HG03039 (cell line): ENCODE measurements around the gene AGBL3.
"Not testable (repeated sequence)": the region's sequence is repeated elsewhere in the genome, so short reads cannot be mapped to it uniquely, and the experiment has no call there.

ENCODE experiments used
- ATAC-seq: cut with Tn5 transposase; IDR thresholded peaks from one replicate; pipeline ENCODE4 v1.9.1; 2021; ENCODE audit warnings: mild to moderate bottlenecking, moderate library complexity; ENCODE audit not compliant: unreplicated experiment

The AGBL3 gene

GRCh38 chr7:134962270-134962780, 24.0 kb upstream of the AGBL3 start:
- no peak for ATAC-seq

DNA sequence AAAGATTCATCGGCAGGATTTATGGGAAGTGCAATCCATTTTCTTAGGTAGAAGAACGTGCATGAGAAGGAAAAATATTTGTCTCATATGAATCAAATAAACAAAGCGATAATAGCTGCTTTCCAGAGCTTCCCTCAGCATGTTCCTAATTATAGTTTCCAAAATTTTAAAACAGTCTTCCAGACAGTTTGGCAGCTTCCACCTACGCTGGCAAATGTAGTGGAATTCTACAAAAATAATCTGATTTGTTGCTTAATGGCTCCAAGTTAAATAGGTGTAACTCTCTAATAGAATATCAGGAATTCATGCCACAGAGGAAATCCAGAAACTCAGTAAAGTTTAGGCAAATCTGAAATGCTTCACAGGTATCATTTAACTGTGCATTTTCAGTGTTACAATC, 23.3 kb upstream of the AGBL3 start:
- no peak for ATAC-seq

- ATAC-seq = no peak
Observed at GRCh38 chr7:134966691-134967090, 19.6 kb upstream of the AGBL3 start.

- no peak for ATAC-seq
Observed at GRCh38 chr7:134968110-134968509, 18.2 kb upstream of the AGBL3 start.

GRCh38 chr7:134981645-134982044, 4.7 kb upstream of the AGBL3 start:
- not testable (repeated sequence) for ATAC-seq

DNA sequence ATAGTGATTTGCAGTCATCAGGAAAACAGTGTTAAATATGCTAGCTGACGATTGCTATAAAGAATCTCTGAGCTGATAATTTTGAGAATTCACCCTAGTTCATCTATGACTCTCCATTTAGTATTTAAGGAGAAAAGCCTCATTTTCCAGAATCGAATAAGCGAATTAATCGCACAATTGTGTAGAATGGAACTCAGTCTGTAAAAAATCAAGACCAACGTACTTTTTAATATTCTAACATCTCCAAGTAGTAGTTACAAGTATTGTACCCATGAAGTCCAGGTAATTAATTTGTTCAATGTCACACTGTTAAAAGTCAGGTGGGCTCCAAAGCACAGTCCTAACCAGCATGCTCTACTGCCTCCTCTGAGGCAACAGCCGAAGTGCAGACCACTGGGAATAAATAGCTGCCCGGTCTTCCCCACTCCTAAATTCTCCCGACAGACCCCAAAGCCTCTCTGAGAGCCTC, 380 bp upstream of the AGBL3 start:
- peak; percentile 34 for ATAC-seq

DNA sequence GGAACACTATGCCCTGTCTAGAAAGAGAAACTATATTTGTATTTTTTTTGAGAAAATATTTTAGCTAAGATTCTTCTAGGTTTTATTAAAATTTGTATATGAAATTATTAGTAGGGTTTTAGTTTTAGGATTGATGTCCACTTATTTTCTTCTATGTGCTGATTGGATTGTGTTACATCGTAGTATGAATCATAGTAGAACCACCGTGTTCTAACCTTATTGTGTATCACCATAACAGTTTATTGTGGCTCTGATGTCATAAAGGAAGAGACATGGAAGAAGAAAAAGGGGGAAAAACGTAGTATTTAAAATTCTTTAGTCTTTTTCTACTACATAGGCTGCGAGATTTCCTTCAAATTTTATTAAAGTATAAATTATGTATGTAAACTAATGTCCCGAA, 1.9 kb downstream of the AGBL3 start:
- no peak for ATAC-seq

DNA sequence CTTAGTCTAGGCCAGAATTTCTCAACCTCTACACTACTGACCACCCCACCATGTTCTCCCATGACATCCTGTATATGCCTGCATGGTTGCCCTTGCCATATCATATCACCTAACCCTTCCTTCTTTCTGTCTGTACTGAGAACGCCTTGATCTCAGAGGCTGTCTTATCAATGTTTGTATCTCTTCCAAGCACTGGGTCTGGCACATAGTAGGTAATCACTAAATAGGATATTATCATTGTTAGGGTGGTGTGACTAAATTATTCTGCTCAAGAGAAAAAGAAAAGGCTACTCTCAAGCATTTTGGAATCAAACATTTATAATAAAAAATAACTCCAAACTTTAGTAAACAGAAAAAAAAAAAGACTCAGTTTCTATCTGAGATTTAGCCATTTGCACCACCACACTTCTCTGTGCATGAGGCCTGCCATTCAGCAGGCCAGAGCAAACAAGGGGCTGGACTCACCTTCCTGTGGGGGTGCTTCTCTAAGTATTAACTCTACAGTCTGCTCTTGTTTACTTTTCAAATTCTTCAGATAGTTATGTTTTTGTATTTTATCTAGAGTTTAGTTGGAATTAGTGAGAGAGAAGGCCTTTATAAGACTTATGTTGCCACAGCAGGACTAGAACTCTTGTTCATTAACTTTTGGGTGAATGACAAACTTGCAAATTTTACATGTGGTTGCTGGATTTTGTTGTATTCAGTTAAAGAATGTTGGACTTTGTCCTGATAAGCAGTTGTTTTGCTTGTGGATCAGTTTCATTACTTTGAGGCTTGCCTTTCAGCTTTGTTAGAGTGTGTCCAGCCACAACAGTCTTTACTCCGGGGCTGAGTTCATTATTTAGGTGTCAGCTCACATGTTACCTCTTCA, 5.4 kb downstream of the AGBL3 start:
- no peak for ATAC-seq

- peak; percentile 56 for ATAC-seq
Observed at GRCh38 chr7:134992626-134993179, 6.4 kb downstream of the AGBL3 start.

DNA sequence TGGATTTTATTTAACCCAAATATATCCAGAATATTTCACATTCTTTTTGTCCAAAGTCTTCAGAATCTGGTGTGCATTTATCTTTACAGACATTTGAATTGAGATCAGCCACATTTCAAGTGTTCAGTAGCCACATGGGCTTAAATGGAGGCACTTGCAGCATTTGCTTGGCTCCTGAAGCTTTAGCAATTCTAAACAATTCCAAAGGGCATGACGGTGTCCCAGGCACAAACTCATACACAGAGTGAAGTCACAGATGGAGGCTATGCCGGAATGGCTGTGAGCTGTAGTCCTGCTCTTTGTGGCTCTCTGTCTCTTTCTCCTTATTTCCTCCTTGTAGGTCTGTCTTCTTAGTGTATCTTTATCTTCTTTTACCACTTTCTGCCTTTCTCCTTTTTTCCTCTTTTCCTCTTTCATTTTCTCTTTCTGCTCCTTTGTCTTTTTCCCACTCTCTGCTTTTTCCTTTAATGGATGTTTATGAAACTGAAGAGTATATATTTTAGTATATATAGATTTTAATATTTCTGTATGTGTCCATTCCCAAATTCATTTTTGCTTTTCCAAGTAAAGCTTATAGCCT, 7.7 kb downstream of the AGBL3 start:
- ATAC-seq = no peak

DNA sequence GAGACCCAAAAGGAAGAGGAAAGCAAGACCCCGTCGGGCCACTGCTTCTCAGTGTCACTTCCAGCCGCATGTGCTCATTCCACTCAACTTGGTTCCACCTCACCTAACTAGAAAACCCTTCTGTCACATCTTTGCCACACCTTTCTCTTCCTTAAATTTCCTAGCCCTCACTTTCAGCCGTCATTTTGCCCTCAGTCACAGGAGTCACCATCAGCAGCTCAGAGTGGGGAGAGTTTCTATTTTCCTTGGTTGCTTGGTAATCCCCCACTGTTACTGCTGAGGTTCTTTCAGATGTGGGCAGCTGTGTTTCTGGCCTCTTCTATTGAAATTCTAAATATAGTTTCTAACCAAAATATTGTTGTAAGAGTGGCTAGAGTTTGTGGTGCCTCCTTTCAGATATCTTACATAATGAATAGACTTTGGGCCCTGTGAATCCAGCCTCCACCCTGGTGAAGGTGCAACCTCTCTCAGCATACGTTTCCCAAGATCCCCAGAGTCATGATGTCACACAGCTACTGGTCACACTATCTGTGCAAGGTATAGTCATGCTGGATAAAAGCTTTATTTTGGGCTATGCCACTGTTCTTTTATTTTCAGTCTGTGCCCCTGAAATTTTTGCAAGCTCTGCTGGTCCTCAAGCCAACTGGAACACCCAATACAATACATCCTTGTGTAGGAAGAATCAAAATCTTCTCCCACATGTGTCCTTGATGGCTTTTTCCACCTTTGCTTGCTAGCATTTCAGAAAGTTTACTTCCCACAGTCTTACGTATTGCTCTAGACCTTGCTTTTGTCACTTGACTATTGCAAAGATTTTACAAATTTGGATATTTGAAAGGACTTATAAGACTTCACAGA, 9.2 kb downstream of the AGBL3 start:
- ATAC-seq = peak; percentile 54

DNA sequence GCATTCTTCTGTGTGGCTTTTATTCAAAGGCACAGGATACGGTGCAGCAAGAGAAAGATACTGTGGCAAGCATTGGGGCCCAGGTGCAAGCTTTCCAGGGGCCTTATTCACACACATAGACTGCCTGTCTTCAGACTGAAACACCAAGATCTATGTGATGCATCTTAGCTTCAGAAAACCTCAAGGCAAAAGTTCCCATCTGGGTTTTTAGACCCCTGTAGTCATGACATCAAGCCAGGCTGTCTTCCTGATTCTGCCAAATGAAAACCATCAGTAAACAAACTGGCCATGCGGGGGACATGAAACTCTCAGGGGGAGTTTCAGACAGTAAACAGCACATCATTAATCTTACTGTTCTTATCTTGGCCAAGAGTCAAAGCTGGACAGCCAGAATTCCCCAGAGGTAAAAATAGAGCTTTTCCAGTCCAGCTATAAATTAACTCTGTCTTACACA, 9.8 kb downstream of the AGBL3 start:
- peak; percentile 41 for ATAC-seq

DNA sequence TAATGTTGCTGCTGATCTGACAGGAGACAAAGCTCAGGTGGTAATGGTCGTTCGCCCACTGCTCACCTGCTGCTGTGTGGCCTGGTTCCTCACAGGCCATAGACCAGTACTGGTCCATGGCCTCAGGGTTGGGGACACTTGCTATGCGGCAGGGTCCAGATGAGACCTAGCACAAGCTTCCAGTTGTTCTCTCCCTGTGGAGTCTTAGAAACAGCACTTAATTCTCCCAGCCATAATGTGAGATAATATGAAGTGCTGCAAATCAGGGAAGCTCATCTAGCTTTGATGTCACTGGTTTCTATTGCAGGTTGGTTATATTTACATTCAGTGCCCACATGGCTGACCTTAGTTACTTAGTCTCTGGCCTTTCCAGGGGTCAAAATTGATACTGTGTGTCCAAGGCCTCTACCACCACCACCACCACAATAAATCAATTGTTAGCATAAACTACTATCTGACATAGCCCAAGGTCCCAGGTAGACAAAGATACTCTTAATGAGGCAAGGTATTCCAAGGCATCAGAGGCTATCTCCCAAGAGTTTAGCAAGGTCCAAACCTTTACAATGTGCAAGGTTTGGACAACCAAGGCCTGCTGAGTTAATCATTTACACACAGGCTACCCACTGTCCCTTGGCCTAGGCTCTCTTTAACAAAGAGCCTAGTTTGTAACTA, 11.0 kb downstream of the AGBL3 start:
- no peak for ATAC-seq

DNA sequence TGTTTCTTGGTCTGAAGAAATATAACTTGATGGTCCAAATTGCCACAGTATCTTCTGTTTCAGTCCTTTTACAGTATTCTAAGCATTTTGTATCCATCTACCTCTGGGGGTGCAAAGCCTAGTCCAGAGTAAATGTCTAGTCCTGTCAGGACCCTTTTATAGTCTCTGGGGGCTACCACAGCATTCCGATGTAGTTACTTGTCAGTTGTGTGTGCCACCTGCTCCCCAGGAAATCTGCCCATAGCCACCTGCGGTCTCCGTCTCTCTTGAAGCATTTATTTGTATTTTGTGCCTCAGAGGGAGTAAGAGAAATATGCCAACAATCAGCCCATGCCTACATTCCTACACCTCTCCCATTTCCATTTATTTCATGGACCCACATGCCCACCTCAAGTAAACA, 12.8 kb downstream of the AGBL3 start:
- ATAC-seq = no peak

GRCh38 chr7:135001390-135002165, 15.3 kb downstream of the AGBL3 start:
- no peak for ATAC-seq

GRCh38 chr7:135012229-135012628, 25.9 kb downstream of the AGBL3 start:
- no peak for ATAC-seq

- ATAC-seq = no peak
Observed at GRCh38 chr7:135023622-135024021, 37.3 kb downstream of the AGBL3 start.

DNA sequence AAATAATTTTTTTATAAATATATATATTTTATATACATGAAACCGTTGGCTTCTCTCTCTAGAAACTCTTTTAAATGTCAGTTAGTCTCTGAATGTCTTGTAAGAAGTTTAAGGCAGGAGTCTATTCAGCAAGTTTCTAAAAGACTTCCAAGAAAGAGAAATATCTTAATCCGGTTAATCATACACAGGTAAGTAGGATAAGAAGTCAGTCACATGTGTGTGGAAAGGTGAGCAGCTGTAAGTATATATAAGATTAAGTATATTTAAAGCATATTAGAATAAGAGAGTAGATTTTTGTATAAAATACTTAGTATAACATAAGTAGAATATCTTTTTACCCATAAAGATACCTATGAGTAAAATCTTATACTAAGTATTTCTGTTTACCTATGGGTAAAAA, 48.9 kb downstream of the AGBL3 start:
- ATAC-seq = no peak

DNA sequence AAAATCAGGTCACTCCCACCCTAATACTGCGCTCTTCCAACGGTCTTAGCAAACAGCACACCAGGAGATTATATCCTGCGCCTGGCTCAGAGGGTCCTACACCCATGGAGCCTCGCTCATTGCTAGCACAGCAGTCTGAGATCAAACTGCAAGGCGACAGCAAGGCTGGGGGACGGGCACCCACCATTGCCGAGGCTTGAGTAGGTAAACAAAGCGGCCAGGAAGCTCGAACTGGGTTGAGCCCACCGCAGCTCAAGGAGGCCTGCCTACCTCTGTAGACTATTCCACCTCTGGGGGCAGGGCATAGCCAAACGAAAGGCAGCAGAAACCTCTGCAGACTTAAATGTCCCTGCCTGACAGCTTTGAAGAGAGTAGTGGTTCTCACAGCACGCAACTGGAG, 80.7 kb downstream of the AGBL3 start:
- not testable (repeated sequence) for ATAC-seq

GRCh38 chr7:135074096-135074495, 87.8 kb downstream of the AGBL3 start:
- no peak for ATAC-seq
